ENCODE results near the gene ACSM2A.
"Not testable (repeated sequence)": the region's sequence is repeated elsewhere in the genome, so short reads cannot be mapped to it uniquely, and the experiment has no call there.

ACSM2A gene

GRCh38 chr16:20415541-20415940 lies 35.8 kb upstream of the ACSM2A start:
- WGBS (ENCODE audit: insufficient coverage) = no CpG with 5 or more reads among the region's 1 CpG
- Histone ChIP-seq H3K27me3 (replicated peaks in 2 of 5; ENCODE audit: control insufficient read depth in 4 of 5, insufficient read depth in 5 of 5, low read length in 4 of 5) (no peaks in the 10 kb centered on the region), H3K9me3 (ENCODE audit: control extremely low read depth in 1 of 5, control insufficient read depth in 4 of 5, insufficient read depth in 2 of 5, low read depth in 1 of 5, low read length in 4 of 5) (peaks cover 0 to 3% (median 0%) of the 10 kb centered on the region in 5 experiments), H3K27ac (ENCODE audit: insufficient read depth in 1 of 2, low read depth in 1 of 2, low read length in 2 of 2, poor library complexity in 1 of 2, severe bottlenecking in 2 of 2) (no peak overlapping the region), H3K4me1 (ENCODE audit: control extremely low read depth in 1 of 4, control insufficient read depth in 4 of 4, insufficient read depth in 4 of 4, low read length in 3 of 4) (no peaks in the 10 kb centered on the region), H3K36me3 (ENCODE audit: control insufficient read depth in 4 of 4, insufficient read depth in 4 of 4, low read length in 3 of 4) (no peaks in the 10 kb centered on the region), H3K4me3 (ENCODE audit: control insufficient read depth in 1 of 7, extremely low read depth in 1 of 7, insufficient read depth in 4 of 7, low read depth in 2 of 7, low read length in 6 of 7) (no peak overlapping the region)
- POLR2A ChIA-PET = no interaction called here
- CTCF ChIA-PET = no interaction called here
- peak in 1 of 3 donors; percentile 3 for DNase-seq

DNA sequence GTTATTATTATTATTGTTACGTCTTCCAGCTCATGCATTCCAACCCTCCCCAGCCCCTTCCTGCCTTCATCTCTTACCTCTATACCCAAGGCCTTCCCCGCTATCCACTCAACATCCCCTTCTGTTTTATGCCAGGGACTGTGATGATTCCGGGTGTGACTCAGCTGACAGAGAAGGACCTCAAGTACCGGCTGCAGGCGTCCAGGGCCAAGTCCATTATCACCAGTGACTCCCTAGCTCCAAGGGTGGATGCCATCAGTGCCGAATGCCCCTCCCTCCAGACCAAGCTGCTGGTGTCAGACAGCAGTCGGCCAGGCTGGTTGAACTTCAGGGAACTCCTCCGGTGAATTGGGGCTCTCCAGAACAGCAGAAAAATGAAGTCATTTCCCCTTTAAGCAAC lies 32.2 kb upstream of the ACSM2A start:
- H3K4me1 ChIP-seq (ENCODE audit: control extremely low read depth in 1 of 4, control insufficient read depth in 4 of 4, insufficient read depth in 4 of 4, low read length in 3 of 4); H3K9me3 ChIP-seq (ENCODE audit: control extremely low read depth in 1 of 5, control insufficient read depth in 4 of 5, insufficient read depth in 2 of 5, low read depth in 1 of 5, low read length in 4 of 5); H3K36me3 ChIP-seq (ENCODE audit: control insufficient read depth in 4 of 4, insufficient read depth in 4 of 4, low read length in 3 of 4); H3K27ac ChIP-seq (ENCODE audit: insufficient read depth in 1 of 2, low read depth in 1 of 2, low read length in 2 of 2, poor library complexity in 1 of 2, severe bottlenecking in 2 of 2); CTCF ChIA-PET; H3K27me3 ChIP-seq (replicated peaks in 2 of 5; ENCODE audit: control insufficient read depth in 4 of 5, insufficient read depth in 5 of 5, low read length in 4 of 5); H3K4me3 ChIP-seq (ENCODE audit: control insufficient read depth in 1 of 7, extremely low read depth in 1 of 7, insufficient read depth in 4 of 7, low read depth in 2 of 7, low read length in 6 of 7); POLR2A ChIA-PET; DNase-seq: not testable (repeated sequence)
- 86% methylated on average over 5 of the region's 8 CpGs for WGBS (ENCODE audit: insufficient coverage)

GRCh38 chr16:20421748-20422147 lies 29.6 kb upstream of the ACSM2A start:
- POLR2A ChIA-PET; DNase-seq; H3K9me3 ChIP-seq (ENCODE audit: control extremely low read depth in 1 of 5, control insufficient read depth in 4 of 5, insufficient read depth in 2 of 5, low read depth in 1 of 5, low read length in 4 of 5); H3K36me3 ChIP-seq (ENCODE audit: control insufficient read depth in 4 of 4, insufficient read depth in 4 of 4, low read length in 3 of 4); H3K4me1 ChIP-seq (ENCODE audit: control extremely low read depth in 1 of 4, control insufficient read depth in 4 of 4, insufficient read depth in 4 of 4, low read length in 3 of 4); H3K27ac ChIP-seq (ENCODE audit: insufficient read depth in 1 of 2, low read depth in 1 of 2, low read length in 2 of 2, poor library complexity in 1 of 2, severe bottlenecking in 2 of 2); CTCF ChIA-PET; H3K4me3 ChIP-seq (ENCODE audit: control insufficient read depth in 1 of 7, extremely low read depth in 1 of 7, insufficient read depth in 4 of 7, low read depth in 2 of 7, low read length in 6 of 7); H3K27me3 ChIP-seq (replicated peaks in 2 of 5; ENCODE audit: control insufficient read depth in 4 of 5, insufficient read depth in 5 of 5, low read length in 4 of 5): not testable (repeated sequence)
- 80% methylated on average over 1 of the region's 2 CpGs for WGBS (ENCODE audit: insufficient coverage)

GRCh38 chr16:20423772-20424128 lies 27.6 kb upstream of the ACSM2A start:
- H3K27me3 ChIP-seq (replicated peaks in 2 of 5; ENCODE audit: control insufficient read depth in 4 of 5, insufficient read depth in 5 of 5, low read length in 4 of 5); H3K9me3 ChIP-seq (ENCODE audit: control extremely low read depth in 1 of 5, control insufficient read depth in 4 of 5, insufficient read depth in 2 of 5, low read depth in 1 of 5, low read length in 4 of 5); H3K4me3 ChIP-seq (ENCODE audit: control insufficient read depth in 1 of 7, extremely low read depth in 1 of 7, insufficient read depth in 4 of 7, low read depth in 2 of 7, low read length in 6 of 7); H3K27ac ChIP-seq (ENCODE audit: insufficient read depth in 1 of 2, low read depth in 1 of 2, low read length in 2 of 2, poor library complexity in 1 of 2, severe bottlenecking in 2 of 2); H3K4me1 ChIP-seq (ENCODE audit: control extremely low read depth in 1 of 4, control insufficient read depth in 4 of 4, insufficient read depth in 4 of 4, low read length in 3 of 4); H3K36me3 ChIP-seq (ENCODE audit: control insufficient read depth in 4 of 4, insufficient read depth in 4 of 4, low read length in 3 of 4); DNase-seq; POLR2A ChIA-PET; CTCF ChIA-PET: not testable (repeated sequence)
- WGBS (ENCODE audit: insufficient coverage) = 93% methylated on average over 4 of the region's 5 CpGs

GRCh38 chr16:20424129-20424866 lies 27.0 kb upstream of the ACSM2A start:
- H3K9me3 ChIP-seq (ENCODE audit: control extremely low read depth in 1 of 5, control insufficient read depth in 4 of 5, insufficient read depth in 2 of 5, low read depth in 1 of 5, low read length in 4 of 5) = no peaks in the 10 kb centered on the region
- ChIA-PET CTCF (no interaction called here), POLR2A (no interaction called here)
- peaks cover 0 to 3% (median 0%) of the 10 kb centered on the region in 5 experiments for H3K27me3 ChIP-seq (replicated peaks in 2 of 5; ENCODE audit: control insufficient read depth in 4 of 5, insufficient read depth in 5 of 5, low read length in 4 of 5)
- WGBS (ENCODE audit: insufficient coverage) = 94% methylated on average over 2 of the region's 2 CpGs
- H3K36me3 ChIP-seq (ENCODE audit: control insufficient read depth in 4 of 4, insufficient read depth in 4 of 4, low read length in 3 of 4) = no peaks in the 10 kb centered on the region
- no peak overlapping the region for H3K27ac ChIP-seq (ENCODE audit: insufficient read depth in 1 of 2, low read depth in 1 of 2, low read length in 2 of 2, poor library complexity in 1 of 2, severe bottlenecking in 2 of 2)
- H3K4me3 ChIP-seq (ENCODE audit: control insufficient read depth in 1 of 7, extremely low read depth in 1 of 7, insufficient read depth in 4 of 7, low read depth in 2 of 7, low read length in 6 of 7) = no peak overlapping the region
- no peaks in the 10 kb centered on the region for H3K4me1 ChIP-seq (ENCODE audit: control extremely low read depth in 1 of 4, control insufficient read depth in 4 of 4, insufficient read depth in 4 of 4, low read length in 3 of 4)
- no peak for DNase-seq

DNA sequence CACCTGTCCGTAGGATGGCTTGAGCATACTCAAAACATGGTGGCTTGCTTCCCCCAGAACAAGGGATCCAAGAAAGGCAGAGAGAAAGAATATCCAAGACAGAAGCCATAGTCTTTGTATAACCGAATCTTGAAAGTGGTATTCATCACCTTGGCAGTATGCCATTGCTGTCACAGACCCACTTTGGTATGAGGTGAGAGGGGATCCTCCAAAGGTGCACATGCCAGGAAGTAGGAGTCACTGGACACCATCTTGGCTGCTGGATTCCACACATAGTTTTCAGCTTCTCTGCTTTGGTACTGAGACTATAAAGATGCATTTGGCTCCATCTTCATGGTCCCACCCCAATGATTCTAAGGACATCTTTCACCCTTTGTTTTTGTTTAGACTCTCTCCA lies 23.9 kb upstream of the ACSM2A start:
- POLR2A ChIA-PET = not testable (repeated sequence)

DNA sequence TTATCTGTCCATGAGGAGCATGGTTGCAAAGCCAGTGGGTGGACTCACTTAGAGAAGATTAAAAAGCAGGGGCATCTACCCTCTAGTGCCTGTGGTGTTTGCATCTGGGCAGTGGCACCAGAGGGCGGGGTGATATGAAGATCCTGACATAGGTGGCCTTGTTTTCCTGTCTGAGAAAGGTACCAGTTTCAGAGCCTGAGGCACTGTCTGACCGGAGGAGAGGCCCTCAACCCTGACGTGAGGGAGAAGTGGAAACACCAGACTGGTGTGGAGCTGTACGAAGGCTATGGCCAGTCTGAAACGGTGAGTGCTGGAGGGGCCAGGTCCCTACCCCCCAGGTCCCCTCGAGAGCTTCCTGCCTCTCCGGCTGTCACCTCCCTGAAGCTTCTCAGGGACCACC lies 21.8 kb upstream of the ACSM2A start:
- H3K4me1 ChIP-seq (ENCODE audit: control extremely low read depth in 1 of 4, control insufficient read depth in 4 of 4, insufficient read depth in 4 of 4, low read length in 3 of 4); POLR2A ChIA-PET; H3K27ac ChIP-seq (ENCODE audit: insufficient read depth in 1 of 2, low read depth in 1 of 2, low read length in 2 of 2, poor library complexity in 1 of 2, severe bottlenecking in 2 of 2); H3K36me3 ChIP-seq (ENCODE audit: control insufficient read depth in 4 of 4, insufficient read depth in 4 of 4, low read length in 3 of 4); H3K27me3 ChIP-seq (replicated peaks in 2 of 5; ENCODE audit: control insufficient read depth in 4 of 5, insufficient read depth in 5 of 5, low read length in 4 of 5); CTCF ChIA-PET; H3K4me3 ChIP-seq (ENCODE audit: control insufficient read depth in 1 of 7, extremely low read depth in 1 of 7, insufficient read depth in 4 of 7, low read depth in 2 of 7, low read length in 6 of 7); H3K9me3 ChIP-seq (ENCODE audit: control extremely low read depth in 1 of 5, control insufficient read depth in 4 of 5, insufficient read depth in 2 of 5, low read depth in 1 of 5, low read length in 4 of 5); DNase-seq: not testable (repeated sequence)
- WGBS (ENCODE audit: insufficient coverage) = 81% methylated on average over 4 of the region's 7 CpGs

More for the DNA sequence above, 23.9 kb upstream of the ACSM2A start:
- H3K4me1 ChIP-seq (ENCODE audit: control extremely low read depth in 1 of 4, control insufficient read depth in 4 of 4, insufficient read depth in 4 of 4, low read length in 3 of 4); CTCF ChIA-PET; H3K9me3 ChIP-seq (ENCODE audit: control extremely low read depth in 1 of 5, control insufficient read depth in 4 of 5, insufficient read depth in 2 of 5, low read depth in 1 of 5, low read length in 4 of 5); H3K27me3 ChIP-seq (replicated peaks in 2 of 5; ENCODE audit: control insufficient read depth in 4 of 5, insufficient read depth in 5 of 5, low read length in 4 of 5); DNase-seq; H3K4me3 ChIP-seq (ENCODE audit: control insufficient read depth in 1 of 7, extremely low read depth in 1 of 7, insufficient read depth in 4 of 7, low read depth in 2 of 7, low read length in 6 of 7); H3K27ac ChIP-seq (ENCODE audit: insufficient read depth in 1 of 2, low read depth in 1 of 2, low read length in 2 of 2, poor library complexity in 1 of 2, severe bottlenecking in 2 of 2); H3K36me3 ChIP-seq (ENCODE audit: control insufficient read depth in 4 of 4, insufficient read depth in 4 of 4, low read length in 3 of 4): not testable (repeated sequence)
- 67% methylated on average over 2 of the region's 2 CpGs for WGBS (ENCODE audit: insufficient coverage)
